K562 (cell line): Measurements from ENCODE around the gene ABLIM2. TPM values are rescaled to one million over a fixed set of nuclear protein-coding genes. Genes with fewer than 3 reads are reported as not detected.

Experiments
- ATAC-seq: fragments of 200-7000 bp; cut with Tn5 transposase; 3 replicates; pipeline ENCODE4 v1.9.1; 2020; ENCODE audit warnings: moderate library complexity
- BruUV-seq: library from RNA; stranded (reverse); fragments of 400-500 nt; replicated peaks from 2 replicates; lab custom pipeline; 2021; lab: Mats Ljungman, UMichigan
- CTCF ChIA-PET: fragments of 300-600 bp; formaldehyde crosslinking; extraction: SDS; loops from one replicate; lab custom pipeline; 2021; ENCODE audit warnings: low intra/inter-chr PET ratio; lab: Yijun Ruan, JAX
- POLR2A ChIA-PET: fragments of 300-600, 350-650 bp; sonication (Branson Sonifier 250); formaldehyde crosslinking; extraction: SDS; loops from one replicate; lab custom pipeline; 2021; ENCODE audit warnings: antibody characterized with exemption, inconsistent platforms; lab: Yijun Ruan, JAX
- DNase-seq, 4 experiments: peaks; one replicate each; pipeline versions ENCODE4 v3.0.0 to v3.0.0-alpha.2; 2011 to 2018; ENCODE audit warnings: low spot score in 3 of 4, mixed read lengths in 3 of 4; ENCODE audit errors: extremely low read depth in 1 of 4
- FAIRE-seq: peaks from 2 replicates; lab custom pipeline; 2011; peaks lifted over from hg19 to GRCh38; lab: Jason Lieb, UNC
- H2AFZ ChIP-seq: 2 replicates; pipeline ENCODE4 v1.6.0; 2011; ENCODE audit warnings: low read depth, low read length, control low read depth, inconsistent platforms
- H3K27ac ChIP-seq: fragments of 200-600 bp; 3 replicates; pipeline ENCODE4 v1.8.0; 2011; ENCODE audit warnings: low read depth, mild to moderate bottlenecking, control low read depth, inconsistent platforms, low read length, moderate library complexity, mixed read lengths; ENCODE audit errors: extremely low read depth
- H3K27me3 ChIP-seq, 2 experiments: fragments of 300-600 bp in 1 of 2; 2 replicates in 1 of 2; 3 replicates in 1 of 2; pipeline versions ENCODE4 v1.6.0 to v1.8.0; 2011; ENCODE audit warnings: inconsistent platforms in 2 of 2, low read length in 2 of 2, mild to moderate bottlenecking in 1 of 2, mixed read lengths in 1 of 2, moderate library complexity in 1 of 2; ENCODE audit not compliant: control insufficient read depth in 2 of 2, insufficient read depth in 2 of 2
- H3K36me3 ChIP-seq: fragments of 300-600 bp; 3 replicates; pipeline ENCODE4 v1.8.0; 2011; ENCODE audit warnings: mild to moderate bottlenecking, low read length, inconsistent platforms; ENCODE audit not compliant: control insufficient read depth, insufficient read depth
- H3K4me1 ChIP-seq, 2 experiments: fragments of 200-600 bp in 1 of 2; replicated peaks in 1 of 2; 2 replicates in 1 of 2; 3 replicates in 1 of 2; pipeline versions ENCODE4 v1.5.1 to v1.8.0; 2011; ENCODE audit warnings: inconsistent platforms in 2 of 2, low read length in 2 of 2, mild to moderate bottlenecking in 1 of 2, mixed read lengths in 1 of 2, moderate library complexity in 1 of 2; ENCODE audit not compliant: control insufficient read depth in 2 of 2, insufficient read depth in 2 of 2
- H3K4me2 ChIP-seq: 2 replicates; pipeline ENCODE4 v1.6.1; 2011; ENCODE audit warnings: low read length, control low read depth, inconsistent platforms, mixed read lengths; ENCODE audit not compliant: insufficient read depth
- H3K4me3 ChIP-seq: fragments of 200-600 bp; sonication (generic), shearing (Covaris generic); 2 replicates; pipeline ENCODE4 v1.5.1; 2016; ENCODE audit warnings: control low read depth, inconsistent platforms
- H3K79me2 ChIP-seq: fragments of 200-600 bp; 3 replicates; pipeline ENCODE4 v1.8.0; 2011; ENCODE audit warnings: low read length, inconsistent platforms; ENCODE audit not compliant: control insufficient read depth, insufficient read depth
- H3K9ac ChIP-seq, 2 experiments: 2 replicates each; pipeline versions ENCODE4 v1.6.0 to v1.6.1; 2011; ENCODE audit warnings: low read depth in 2 of 2, low read length in 2 of 2, control low read depth in 1 of 2, inconsistent platforms in 1 of 2, mild to moderate bottlenecking in 1 of 2, mixed read lengths in 1 of 2; ENCODE audit not compliant: insufficient read depth in 1 of 2
- H3K9me1 ChIP-seq: one replicate; pipeline ENCODE4 v1.6.0; 2011; ENCODE audit warnings: inconsistent platforms, mild to moderate bottlenecking, low read length, moderate library complexity; ENCODE audit not compliant: control insufficient read depth, insufficient read depth
- H3K9me3 ChIP-seq: replicated peaks from 2 replicates; pipeline ENCODE4 v1.5.1; 2011; ENCODE audit warnings: low read depth, low read length, inconsistent platforms; ENCODE audit not compliant: control insufficient read depth, insufficient read depth
- H4K20me1 ChIP-seq: replicated peaks from 2 replicates; pipeline ENCODE4 v1.6.1; 2011; ENCODE audit warnings: low read length, inconsistent platforms, mixed read lengths; ENCODE audit not compliant: control insufficient read depth, insufficient read depth
- CHD4 ChIP-seq: fragments of 200-600 bp; sonication (generic); IDR thresholded peaks from 3 replicates; pipeline ENCODE4 v1.6.1; 2012; ENCODE audit warnings: low read depth, mild to moderate bottlenecking, mixed read lengths, low read length, inconsistent platforms; ENCODE audit not compliant: insufficient read depth, insufficient replicate concordance, poor library complexity, severe bottlenecking
- KDM4B ChIP-seq, 2 experiments: fragments of 450-650 bp in 1 of 2; sonication (generic) in 1 of 2; IDR thresholded peaks; 2 replicates each; pipeline ENCODE4 v1.6.1; 2016 to 2017; ENCODE audit warnings: borderline replicate concordance in 2 of 2, antibody characterized with exemption in 1 of 2, low read depth in 1 of 2, mild to moderate bottlenecking in 1 of 2
- PTBP1 ChIP-seq: fragments of 200-400 bp; formaldehyde crosslinking; IDR thresholded peaks from 2 replicates; pipeline ENCODE4 v1.6.1; 2017; ENCODE audit warnings: low read depth, low read length
- SP2 ChIP-seq: IDR thresholded peaks from 2 replicates; pipeline ENCODE4 v1.6.1; 2011; ENCODE audit warnings: mild to moderate bottlenecking, low read depth, low read length, moderate library complexity; ENCODE audit not compliant: poor library complexity, severe bottlenecking; ENCODE audit errors: extremely low read depth
- ZNF324 ChIP-seq: fragments of 250-450 bp; sonication (Bioruptor Pico); IDR thresholded peaks from 2 replicates; pipeline ENCODE4 v1.4.0; 2020; ENCODE audit warnings: mild to moderate bottlenecking
- ZNF354B ChIP-seq: fragments of 250-450 bp; sonication (Bioruptor Pico); IDR thresholded peaks from 2 replicates; pipeline ENCODE4 v1.4.0; 2020
- ZNF589 ChIP-seq: fragments of 200-800 bp; sonication (Bioruptor generic); IDR thresholded peaks from 2 replicates; pipeline ENCODE4 v1.6.1; 2016; ENCODE audit warnings: low read depth, missing genetic modification characterization, missing compliant biosample characterization
- ZNF740 ChIP-seq, 3 experiments: fragments of 200-800 bp in 1 of 3; sonication (Bioruptor generic) in 1 of 3; sonication (generic) in 1 of 3; formaldehyde crosslinking in 1 of 3; IDR thresholded peaks; 2 replicates each; pipeline versions ENCODE4 v1.6.1 to v1.8.0; 2016 to 2022; ENCODE audit warnings: mild to moderate bottlenecking in 2 of 3, missing compliant biosample characterization in 2 of 3, missing genetic modification characterization in 2 of 3, missing genetic modification reagents in 1 of 3
- WGBS: fragments of 100-300 bp; shearing (Covaris generic); methylation state at CpG from one replicate; pipeline ENCODE4 v1.1.6; 2016; ENCODE audit warnings: low coverage, mixed read lengths; ENCODE audit not compliant: insufficient coverage; ENCODE audit errors: missing lambda C conversion rate; 5-methylcytosine and 5-hydroxymethylcytosine counted together
- in situ Hi-C: fragments of 300-500 bp; cut with MboI; formaldehyde crosslinking; loops from 4 replicates; pipeline ENCODE4 v1.15.0; 2018; ENCODE audit warnings: inconsistent platforms, mixed read lengths
- intact Hi-C: fragments of 100-400 bp; cut with micrococcal nuclease; formaldehyde crosslinking; loops from 2 replicates; pipeline ENCODE4 v1.14.2; 2022
- polyA plus RNA-seq, 8 experiments: library from polyadenylated mRNA; depleted of rRNA in 4 of 8; stranded (reverse) in 5 of 8; unstranded in 3 of 8; fragments of >200 nt; fragmentation: Nextera tagmentation in 2 of 8; fragmentation: Illumina TruSeq in 1 of 8; extraction: Ambion mirVana in 2 of 8; extraction: Trizol in 1 of 8; gene quantifications; 2 replicates each; pipeline versions ENCODE4 v1.2.1 to v1.2.3, GENCODE V29; 2011 to 2014; ENCODE audit warnings: inconsistent platforms in 1 of 8, missing spikeins in 1 of 8
- total RNA-seq, 7 experiments: library from RNA; depleted of rRNA in 6 of 7; stranded (reverse); fragments of >200 nt in 6 of 7; fragmentation: Illumina TruSeq in 2 of 7; extraction: Trizol in 2 of 7; gene quantifications; 2 replicates each; pipeline versions ENCODE4 v1.2.1 to v1.2.3, GENCODE V29; 2011 to 2021; ENCODE audit warnings: low replicate concordance in 1 of 7
- TF ChIP-seq, protein P1 (sequence below): fragments of 250-450 bp; sonication (Bioruptor Pico); IDR thresholded peaks from 2 replicates; pipeline ENCODE4 v1.8.0; 2021; ENCODE audit warnings: mild to moderate bottlenecking, moderate library complexity

ABLIM2 gene
- total and polyA plus RNA-seq, 9 of the 15 experiments (the other 6 are each of a cell fraction or from before 2014, with no cell fraction given): not detected

GRCh38 chr4:7974425-7974824 is 184.2 kb downstream of the ABLIM2 start (continued):
- TF ChIP-seq ZNF740 (CRISPR knock-in tag; IDR thresholded peaks at IDR 0.05) (no peak), ZNF740 (tag; IDR thresholded peaks at IDR 0.05) (no peak), PTBP1 (no peak), KDM4B (IDR thresholded peaks at IDR 0.05; ENCODE audit: borderline replicate concordance in 2 of 2, low read depth in 1 of 2) (no peak), CHD4 (no peak)
- TF ChIP-seq, protein P1, sequence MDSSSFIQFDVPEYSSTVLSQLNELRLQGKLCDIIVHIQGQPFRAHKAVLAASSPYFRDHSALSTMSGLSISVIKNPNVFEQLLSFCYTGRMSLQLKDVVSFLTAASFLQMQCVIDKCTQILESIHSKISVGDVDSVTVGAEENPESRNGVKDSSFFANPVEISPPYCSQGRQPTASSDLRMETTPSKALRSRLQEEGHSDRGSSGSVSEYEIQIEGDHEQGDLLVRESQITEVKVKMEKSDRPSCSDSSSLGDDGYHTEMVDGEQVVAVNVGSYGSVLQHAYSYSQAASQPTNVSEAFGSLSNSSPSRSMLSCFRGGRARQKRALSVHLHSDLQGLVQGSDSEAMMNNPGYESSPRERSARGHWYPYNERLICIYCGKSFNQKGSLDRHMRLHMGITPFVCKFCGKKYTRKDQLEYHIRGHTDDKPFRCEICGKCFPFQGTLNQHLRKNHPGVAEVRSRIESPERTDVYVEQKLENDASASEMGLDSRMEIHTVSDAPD (CRISPR knock-in tag): no peak
- TF ChIP-seq, all 486 proteins: peak for 0

GRCh38 chr4:7973545-7973981 is 185.1 kb downstream of the ABLIM2 start:
- no peak overlapping the region for H3K9ac ChIP-seq
- H3K79me2 ChIP-seq: no peaks in the 10 kb centered on the region
- intact Hi-C loops (no loop called here), in situ Hi-C loops (no loop called here)
- no TSS peak for BruUV-seq
- H3K36me3 ChIP-seq: no peaks in the 10 kb centered on the region
- TF ChIP-seq ZNF354B (CRISPR knock-in tag) (no peak), ZNF589 (CRISPR knock-in tag) (no peak), ZNF324 (no peak), SP2 (no peak)
- H3K9me1 ChIP-seq: no peaks in the 10 kb centered on the region
- peaks cover 0 to 5% of the 10 kb centered on the region in 2 experiments; a peak in 2 of 5 replicates for H3K27me3 ChIP-seq
- 1% methylated on average over 10 of the region's 10 CpGs for WGBS
- CTCF ChIA-PET: no interaction called here
- H3K9me3 ChIP-seq: no peaks in the 10 kb centered on the region
- no peak overlapping the region for H3K4me2 ChIP-seq
- FAIRE-seq (no peak), ATAC-seq (no peak), DNase-seq (no peak)
- H2AFZ ChIP-seq: no peak overlapping the region
- POLR2A ChIA-PET: no interaction called here
- H3K4me1 ChIP-seq: peaks cover 0 to 5% of the 10 kb centered on the region in 2 experiments; a peak in 1 of 5 replicates
- no peaks in the 10 kb centered on the region for H4K20me1 ChIP-seq
- H3K4me3 ChIP-seq: no peak overlapping the region
- H3K27ac ChIP-seq: no peak overlapping the region
